GM12864 (cell line): ENCODE data around the gene CHCHD3.

ENCODE experiments used
- DNase-seq: peaks from one replicate; pipeline ENCODE4 v3.0.0-alpha.2; 2011; ENCODE audit warnings: low read depth
- H3K4me3 ChIP-seq: 2 replicates; pipeline ENCODE4 v1.5.1; 2011; ENCODE audit warnings: mild to moderate bottlenecking, low read depth, low read length, control low read depth
- TF ChIP-seq, protein P1 (sequence below): IDR thresholded peaks from 2 replicates; pipeline ENCODE4 v1.5.1; 2011; ENCODE audit warnings: low read depth, mild to moderate bottlenecking, moderate library complexity, low read length, control low read depth, inconsistent platforms; ENCODE audit errors: missing control alignments

CHCHD3 gene

GRCh38 chr7:132752431-132752830, 329.5 kb downstream of the CHCHD3 start:
- H3K4me3 ChIP-seq = no peak overlapping the region
- no peak for DNase-seq
- TF ChIP-seq, protein P1, sequence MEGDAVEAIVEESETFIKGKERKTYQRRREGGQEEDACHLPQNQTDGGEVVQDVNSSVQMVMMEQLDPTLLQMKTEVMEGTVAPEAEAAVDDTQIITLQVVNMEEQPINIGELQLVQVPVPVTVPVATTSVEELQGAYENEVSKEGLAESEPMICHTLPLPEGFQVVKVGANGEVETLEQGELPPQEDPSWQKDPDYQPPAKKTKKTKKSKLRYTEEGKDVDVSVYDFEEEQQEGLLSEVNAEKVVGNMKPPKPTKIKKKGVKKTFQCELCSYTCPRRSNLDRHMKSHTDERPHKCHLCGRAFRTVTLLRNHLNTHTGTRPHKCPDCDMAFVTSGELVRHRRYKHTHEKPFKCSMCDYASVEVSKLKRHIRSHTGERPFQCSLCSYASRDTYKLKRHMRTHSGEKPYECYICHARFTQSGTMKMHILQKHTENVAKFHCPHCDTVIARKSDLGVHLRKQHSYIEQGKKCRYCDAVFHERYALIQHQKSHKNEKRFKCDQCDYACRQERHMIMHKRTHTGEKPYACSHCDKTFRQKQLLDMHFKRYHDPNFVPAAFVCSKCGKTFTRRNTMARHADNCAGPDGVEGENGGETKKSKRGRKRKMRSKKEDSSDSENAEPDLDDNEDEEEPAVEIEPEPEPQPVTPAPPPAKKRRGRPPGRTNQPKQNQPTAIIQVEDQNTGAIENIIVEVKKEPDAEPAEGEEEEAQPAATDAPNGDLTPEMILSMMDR = no peak

DNA sequence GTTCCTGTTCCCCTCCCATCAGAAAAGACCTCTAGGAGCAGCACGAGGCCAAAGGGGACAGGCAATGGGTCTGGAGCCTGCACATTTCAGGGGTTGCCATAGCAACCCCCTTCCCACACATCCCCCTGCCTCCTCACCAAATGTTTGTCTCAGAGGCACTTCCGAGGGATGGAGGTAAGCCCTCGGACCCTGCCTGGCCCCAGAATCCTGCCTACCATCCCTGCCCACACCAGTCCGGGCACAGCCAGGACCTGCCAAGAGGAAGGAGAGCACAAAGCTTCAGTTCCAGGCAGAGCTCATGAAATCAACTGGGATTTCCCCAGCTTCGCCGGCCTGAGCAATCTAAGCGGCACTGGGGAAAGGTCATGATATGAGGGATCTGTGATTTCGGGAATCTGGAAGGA, 330.6 kb downstream of the CHCHD3 start:
- TF ChIP-seq, protein P1 = no peak
- DNase-seq = no peak
- no peak overlapping the region for H3K4me3 ChIP-seq

- H3K4me3 ChIP-seq = no peak overlapping the region
- DNase-seq = no peak
- TF ChIP-seq, protein P1 = no peak
Measured at GRCh38 chr7:132750530-132751217, 331.2 kb downstream of the CHCHD3 start.

DNA sequence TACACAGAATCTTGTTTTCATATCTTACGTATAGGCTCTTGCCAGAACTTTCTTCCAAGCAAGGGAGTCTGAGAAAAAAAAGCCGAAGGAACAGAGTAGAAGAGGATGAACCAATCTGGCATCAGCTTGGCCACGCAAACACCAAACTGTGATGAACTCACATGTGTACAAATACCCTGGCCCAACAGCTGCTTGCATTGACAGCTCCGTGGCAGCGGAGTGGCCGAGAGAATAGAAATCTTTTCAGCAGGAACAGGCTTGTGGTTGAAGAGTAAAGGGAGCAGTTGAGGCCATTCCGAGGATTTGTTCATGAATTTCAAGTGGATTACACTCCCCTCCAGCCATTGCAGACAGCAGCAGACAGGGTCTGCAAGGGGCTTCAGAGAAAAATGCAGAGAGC, 331.8 kb downstream of the CHCHD3 start:
- TF ChIP-seq, protein P1 = no peak
- no peak overlapping the region for H3K4me3 ChIP-seq
- DNase-seq = no peak

DNA sequence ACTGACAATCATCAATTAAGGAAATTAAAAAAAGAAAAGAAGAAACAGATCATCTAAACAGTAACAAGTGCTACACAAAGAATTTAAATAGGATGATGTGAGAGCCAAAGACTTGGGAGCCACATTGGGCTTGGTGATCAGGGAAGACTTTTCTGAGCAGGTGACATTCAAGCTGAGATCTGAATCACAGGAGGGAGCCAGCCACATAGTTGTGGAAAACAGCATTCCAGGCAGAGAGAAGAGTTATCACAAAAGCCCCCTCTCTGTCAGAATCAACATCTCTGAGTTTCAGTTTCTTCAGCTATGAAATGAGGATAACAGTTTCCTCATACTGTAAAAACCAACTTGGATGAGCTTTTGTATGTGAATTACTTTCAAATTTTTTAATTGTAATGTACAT, 336.4 kb downstream of the CHCHD3 start:
- TF ChIP-seq, protein P1 = no peak
- H3K4me3 ChIP-seq = no peak overlapping the region
- DNase-seq = no peak

- H3K4me3 ChIP-seq = no peak overlapping the region
- no peak for DNase-seq
- TF ChIP-seq, protein P1 = no peak
Measured at GRCh38 chr7:132743974-132744373, 337.9 kb downstream of the CHCHD3 start.

DNA sequence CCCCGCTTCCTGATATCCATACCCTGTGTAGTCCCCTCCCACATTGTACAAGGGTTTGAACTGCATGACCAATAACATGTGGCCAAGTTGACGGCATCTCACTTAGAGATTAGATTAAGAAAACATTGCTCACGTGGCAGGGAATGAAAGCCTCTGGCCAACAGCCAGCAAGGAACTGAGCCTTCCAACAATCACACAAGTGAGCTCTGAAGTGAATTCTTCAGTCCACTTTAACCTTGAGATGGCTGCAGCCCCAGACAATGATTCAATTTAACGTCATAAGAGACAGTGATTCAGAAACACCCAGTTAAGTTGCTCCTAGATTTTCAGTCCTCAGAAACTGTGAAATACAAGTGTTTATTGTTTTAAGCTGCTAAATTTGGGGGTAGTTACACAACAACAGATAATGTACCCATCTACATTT, 339.7 kb downstream of the CHCHD3 start:
- DNase-seq = no peak
- no peak overlapping the region for H3K4me3 ChIP-seq
- TF ChIP-seq, protein P1 = no peak
